DOHH2 (cell line): ENCODE data around the gene ABHD17B.
A peak's percentile ranks its signal among the peaks of the same experiment; 100 is the strongest.

ENCODE experiments used
- H3F3A ChIP-seq: fragments of 200-600 bp; sonication (generic), shearing (Covaris generic); 2 replicates; pipeline ENCODE4 v1.6.0; 2016; ENCODE audit warnings: antibody characterized with exemption, mild to moderate bottlenecking; ENCODE audit not compliant: control insufficient read depth, insufficient read depth
- H3K27ac ChIP-seq: fragments of 200-600 bp; sonication (generic); 2 replicates; pipeline ENCODE4 v1.5.1; 2014; ENCODE audit warnings: low read depth, mild to moderate bottlenecking, low read length, moderate library complexity
- H3K27me3 ChIP-seq: fragments of 200-600 bp; sonication (generic); 2 replicates; pipeline ENCODE4 v1.6.1; 2014; ENCODE audit warnings: mild to moderate bottlenecking, low read length, mixed read lengths; ENCODE audit not compliant: control insufficient read depth
- H3K36me3 ChIP-seq: fragments of 200-600 bp; sonication (generic); 2 replicates; pipeline ENCODE4 v1.6.1; 2014; ENCODE audit warnings: mild to moderate bottlenecking, low read length, moderate library complexity, mixed read lengths; ENCODE audit not compliant: control insufficient read depth
- H3K4me1 ChIP-seq: fragments of 200-600 bp; sonication (generic); 2 replicates; pipeline ENCODE4 v1.6.1; 2014; ENCODE audit warnings: mild to moderate bottlenecking, low read length, mixed read lengths; ENCODE audit not compliant: control insufficient read depth
- H3K4me2 ChIP-seq: fragments of 200-600 bp; sonication (generic); 2 replicates; pipeline ENCODE4 v1.6.0; 2014; ENCODE audit warnings: mild to moderate bottlenecking, low read length, moderate library complexity
- H3K4me3 ChIP-seq: fragments of 200-600 bp; sonication (generic); 2 replicates; pipeline ENCODE4 v1.5.1; 2014; ENCODE audit warnings: mild to moderate bottlenecking, low read length, mixed read lengths
- H3K79me2 ChIP-seq: fragments of 200-600 bp; sonication (generic); 2 replicates; pipeline ENCODE4 v1.6.1; 2014; ENCODE audit warnings: mild to moderate bottlenecking, low read length, mixed read lengths; ENCODE audit not compliant: control insufficient read depth
- H3K9me2 ChIP-seq: fragments of 200-600 bp; sonication (generic); replicated peaks from 2 replicates; pipeline ENCODE4 v1.6.1; 2014; ENCODE audit warnings: mild to moderate bottlenecking, low read length, mixed read lengths; ENCODE audit not compliant: control insufficient read depth
- H3K9me3 ChIP-seq: fragments of 200-600 bp; sonication (generic); 2 replicates; pipeline ENCODE4 v1.6.1; 2014; ENCODE audit warnings: antibody characterized with exemption, low read length, mixed read lengths; ENCODE audit not compliant: control insufficient read depth, insufficient read depth
- H4K20me1 ChIP-seq: fragments of 200-600 bp; sonication (generic); 2 replicates; pipeline ENCODE4 v1.6.0; 2014; ENCODE audit warnings: low read depth, mild to moderate bottlenecking, antibody characterized with exemption, low read length, moderate library complexity; ENCODE audit not compliant: control insufficient read depth, insufficient read depth
- EZH2phosphoT487 ChIP-seq: fragments of 200-600 bp; sonication (generic); IDR thresholded peaks from 2 replicates; pipeline ENCODE4 v1.6.1; 2017; ENCODE audit warnings: borderline replicate concordance, mild to moderate bottlenecking, antibody characterized with exemption, low read length, moderate library complexity, mixed read lengths
- TF ChIP-seq, protein P1 (sequence below): fragments of 200-600 bp; sonication (generic); IDR thresholded peaks from one replicate; pipeline ENCODE4 v1.5.1; 2014; ENCODE audit warnings: antibody characterized with exemption, mild to moderate bottlenecking, low read depth, low read length; ENCODE audit not compliant: poor library complexity, severe bottlenecking

ABHD17B gene

DNA sequence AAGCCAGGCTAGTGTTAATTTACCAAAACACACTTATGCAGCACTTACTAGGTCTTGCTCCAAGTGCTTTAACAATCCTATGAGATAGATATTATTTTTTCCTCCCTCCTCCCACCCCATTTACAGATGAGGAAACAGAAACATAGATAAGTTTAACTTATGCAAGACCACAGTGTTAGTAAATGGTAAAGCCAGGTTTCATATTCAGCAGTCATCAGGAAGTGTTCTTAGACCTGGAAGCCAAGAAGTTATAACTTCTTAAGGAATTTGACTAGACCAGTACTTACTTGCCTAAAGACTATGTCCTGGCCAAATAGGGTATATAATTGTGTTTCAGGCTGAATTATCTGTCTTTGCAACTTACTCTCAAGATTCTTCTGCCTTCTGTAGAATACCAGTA, 15.9 kb downstream of the ABHD17B start:
- peak overlapping the region; percentile 64 for H3K4me2 ChIP-seq

DNA sequence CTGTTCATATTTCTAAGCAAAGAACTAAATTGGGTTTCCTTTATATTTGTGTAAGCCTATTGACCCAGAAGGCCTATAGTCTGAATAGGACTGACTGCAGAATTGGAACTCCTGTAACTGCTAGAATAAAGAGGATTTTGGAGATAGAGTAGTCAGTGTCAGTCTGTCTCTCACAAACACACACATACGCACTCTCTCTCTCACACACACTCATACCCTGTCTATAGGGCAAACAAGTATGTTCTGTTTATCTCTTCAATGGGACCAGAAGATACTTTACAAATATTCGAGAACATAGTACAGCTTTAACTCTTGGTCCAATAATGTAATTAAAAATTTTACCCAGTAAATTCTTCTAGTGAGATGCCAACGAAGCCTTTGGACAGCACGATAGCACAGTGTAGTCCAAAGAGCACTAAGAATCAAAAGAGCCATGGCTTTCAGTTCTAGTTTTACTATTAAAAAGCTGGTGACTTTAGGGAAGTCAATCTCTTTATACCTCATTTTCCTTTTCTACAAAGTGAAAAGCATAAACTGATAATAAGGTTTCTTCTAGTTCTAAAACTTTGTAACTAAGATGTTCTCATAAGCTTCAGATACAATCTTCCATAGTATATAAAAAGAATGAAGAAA, 19.3 kb downstream of the ABHD17B start:
- peak overlapping the region; percentile 97 for H3K27ac ChIP-seq
- H3K36me3 ChIP-seq: peaks cover 56% of the 10 kb centered on the region
- peaks cover 100% of the 10 kb centered on the region for H3K79me2 ChIP-seq
- peaks cover 36% of the 10 kb centered on the region for H3F3A ChIP-seq
- peak overlapping the region; percentile 5; the same call in 1 of the 2 replicates for H3K4me3 ChIP-seq
- peaks cover 100% of the 10 kb centered on the region for H3K4me1 ChIP-seq
- no peak for TF ChIP-seq EZH2phosphoT487
- TF ChIP-seq, protein P1, sequence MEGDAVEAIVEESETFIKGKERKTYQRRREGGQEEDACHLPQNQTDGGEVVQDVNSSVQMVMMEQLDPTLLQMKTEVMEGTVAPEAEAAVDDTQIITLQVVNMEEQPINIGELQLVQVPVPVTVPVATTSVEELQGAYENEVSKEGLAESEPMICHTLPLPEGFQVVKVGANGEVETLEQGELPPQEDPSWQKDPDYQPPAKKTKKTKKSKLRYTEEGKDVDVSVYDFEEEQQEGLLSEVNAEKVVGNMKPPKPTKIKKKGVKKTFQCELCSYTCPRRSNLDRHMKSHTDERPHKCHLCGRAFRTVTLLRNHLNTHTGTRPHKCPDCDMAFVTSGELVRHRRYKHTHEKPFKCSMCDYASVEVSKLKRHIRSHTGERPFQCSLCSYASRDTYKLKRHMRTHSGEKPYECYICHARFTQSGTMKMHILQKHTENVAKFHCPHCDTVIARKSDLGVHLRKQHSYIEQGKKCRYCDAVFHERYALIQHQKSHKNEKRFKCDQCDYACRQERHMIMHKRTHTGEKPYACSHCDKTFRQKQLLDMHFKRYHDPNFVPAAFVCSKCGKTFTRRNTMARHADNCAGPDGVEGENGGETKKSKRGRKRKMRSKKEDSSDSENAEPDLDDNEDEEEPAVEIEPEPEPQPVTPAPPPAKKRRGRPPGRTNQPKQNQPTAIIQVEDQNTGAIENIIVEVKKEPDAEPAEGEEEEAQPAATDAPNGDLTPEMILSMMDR: no peak
- H3K9me2 ChIP-seq: no peaks in the 10 kb centered on the region
- no peaks in the 10 kb centered on the region for H4K20me1 ChIP-seq
- no peaks in the 10 kb centered on the region for H3K27me3 ChIP-seq
- H3K9me3 ChIP-seq: no peaks in the 10 kb centered on the region
- H3K4me2 ChIP-seq: peak overlapping the region; percentile 42

More for the DNA sequence above, 15.9 kb downstream of the ABHD17B start:
- Histone ChIP-seq H3K36me3 (peaks cover 49% of the 10 kb centered on the region), H3F3A (peaks cover 13% of the 10 kb centered on the region), H3K27me3 (no peaks in the 10 kb centered on the region), H3K4me1 (peaks cover 99% of the 10 kb centered on the region), H3K9me2 (no peaks in the 10 kb centered on the region), H3K79me2 (peaks cover 100% of the 10 kb centered on the region), H3K9me3 (no peaks in the 10 kb centered on the region), H3K4me3 (peak overlapping the region; percentile 66), H3K27ac (peak overlapping the region; percentile 91), H4K20me1 (no peaks in the 10 kb centered on the region)
- TF ChIP-seq EZH2phosphoT487: no peak
- TF ChIP-seq, protein P1: no peak

DNA sequence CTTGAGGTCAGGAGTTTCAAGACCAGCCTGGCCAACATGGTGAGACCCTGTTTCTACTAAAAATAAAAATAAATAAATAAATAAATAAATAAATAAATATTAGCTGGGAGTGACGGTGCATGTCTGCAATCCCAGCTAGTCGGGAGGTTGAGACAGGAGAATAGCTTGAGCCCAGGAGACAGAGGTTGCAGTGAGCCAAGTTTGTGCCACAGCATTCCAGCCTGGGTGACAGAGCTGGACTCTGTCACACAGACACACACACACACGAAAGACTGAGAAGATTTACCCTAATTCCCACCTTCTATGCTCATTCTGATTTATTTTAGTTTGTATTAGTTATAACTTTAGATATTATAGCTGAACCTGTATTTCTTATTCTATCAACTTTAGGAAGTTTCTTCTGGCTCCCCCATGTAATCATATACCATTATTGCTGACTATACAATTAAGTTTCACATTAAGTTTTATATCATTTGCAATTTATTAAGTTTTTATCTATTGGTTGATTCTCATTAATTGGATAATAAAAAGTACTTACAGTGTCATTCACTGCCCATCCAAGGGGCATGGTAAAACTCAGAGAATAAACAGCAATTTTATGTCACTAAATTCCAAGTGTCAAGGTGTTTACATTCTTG, 20.8 kb downstream of the ABHD17B start:
- peaks cover 100% of the 10 kb centered on the region for H3K4me1 ChIP-seq
- peak overlapping the region; percentile 97 for H3K27ac ChIP-seq
- TF ChIP-seq EZH2phosphoT487: no peak
- TF ChIP-seq, protein P1: no peak
- no peaks in the 10 kb centered on the region for H3K9me2 ChIP-seq
- no peaks in the 10 kb centered on the region for H4K20me1 ChIP-seq
- peak overlapping the region; percentile 42 for H3K4me2 ChIP-seq
- H3K27me3 ChIP-seq: no peaks in the 10 kb centered on the region
- 0 out of 2 replicates have a peak overlapping the region, but pooled peaks have one; percentile 3 for H3K4me3 ChIP-seq
- no peaks in the 10 kb centered on the region for H3K9me3 ChIP-seq
- H3K79me2 ChIP-seq: peaks cover 99% of the 10 kb centered on the region
- H3F3A ChIP-seq: peaks cover 51% of the 10 kb centered on the region
- H3K36me3 ChIP-seq: peaks cover 42% of the 10 kb centered on the region
